Kasumi-1 (cell line): ENCODE results near the gene IKZF1.
"Not testable (repeated sequence)": the region's sequence is repeated elsewhere in the genome, so short reads cannot be mapped to it uniquely, and the experiment has no call there.

ENCODE experiments used
- DNase-seq, 2 experiments: peaks; one replicate each; lab custom pipeline; 2025; lab: John Stamatoyannopoulos, UW

The IKZF1 gene

GRCh38 chr7:50334341-50334994 lies 30.0 kb downstream of the IKZF1 start:
- no peak for DNase-seq

- DNase-seq = no peak
Observed at GRCh38 chr7:50335230-50335794, 30.8 kb downstream of the IKZF1 start.

DNA sequence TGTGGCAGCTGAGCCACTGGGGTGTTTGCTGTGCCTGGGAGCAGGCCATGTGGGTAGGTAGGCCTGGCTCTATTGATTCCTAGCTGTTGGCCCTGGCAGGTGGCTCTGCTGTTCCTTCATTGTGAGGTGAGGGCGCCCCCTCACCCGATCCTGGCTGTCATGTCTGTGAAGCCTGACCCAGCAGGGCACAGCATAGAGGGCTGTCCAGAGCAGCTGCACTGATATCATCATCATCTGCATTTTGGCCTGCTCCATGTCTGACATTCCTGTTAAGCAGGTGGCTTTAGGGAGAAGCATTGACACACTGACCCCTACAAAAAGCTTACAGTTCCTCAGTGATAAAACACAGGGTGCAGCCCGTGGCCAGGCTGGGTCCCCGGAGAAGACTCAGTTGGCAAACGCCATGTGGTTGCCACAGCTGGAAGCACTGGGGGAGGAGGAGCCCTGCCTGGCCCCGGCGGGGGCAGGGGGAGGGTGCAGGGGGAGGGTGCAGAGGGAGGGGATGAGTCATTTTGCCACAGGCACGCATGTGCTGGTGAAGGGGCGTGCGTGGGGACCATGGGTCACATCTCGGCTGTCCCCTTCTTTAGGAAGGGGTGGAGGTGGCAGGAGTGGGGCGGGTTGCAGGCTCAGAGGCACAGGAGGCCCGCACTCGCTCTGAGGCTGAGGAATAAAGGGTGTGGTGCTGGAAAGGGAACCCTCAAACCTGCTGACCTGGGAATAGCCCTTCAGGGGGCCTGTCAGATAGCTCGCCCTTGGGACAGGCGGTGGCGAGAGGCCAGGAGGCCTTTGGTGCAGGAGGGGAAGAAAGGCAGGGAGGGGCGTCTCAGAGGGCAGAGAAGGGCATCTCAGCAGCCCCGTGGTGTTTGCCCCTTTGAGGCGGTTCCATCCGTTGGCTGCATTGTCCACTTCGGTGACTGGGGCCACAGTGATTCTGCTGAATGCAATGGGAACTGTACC lies 31.6 kb downstream of the IKZF1 start:
- peak; percentile 52 to 71 for DNase-seq

GRCh38 chr7:50336894-50337703 lies 32.6 kb downstream of the IKZF1 start:
- no peak for DNase-seq

GRCh38 chr7:50339472-50339871 lies 35.0 kb downstream of the IKZF1 start:
- not testable (repeated sequence) for DNase-seq

- DNase-seq = peak; percentile 45 to 74
Observed at GRCh38 chr7:50339990-50340500, 35.5 kb downstream of the IKZF1 start.

- no peak for DNase-seq
Observed at GRCh38 chr7:50341724-50342123, 37.2 kb downstream of the IKZF1 start.

DNA sequence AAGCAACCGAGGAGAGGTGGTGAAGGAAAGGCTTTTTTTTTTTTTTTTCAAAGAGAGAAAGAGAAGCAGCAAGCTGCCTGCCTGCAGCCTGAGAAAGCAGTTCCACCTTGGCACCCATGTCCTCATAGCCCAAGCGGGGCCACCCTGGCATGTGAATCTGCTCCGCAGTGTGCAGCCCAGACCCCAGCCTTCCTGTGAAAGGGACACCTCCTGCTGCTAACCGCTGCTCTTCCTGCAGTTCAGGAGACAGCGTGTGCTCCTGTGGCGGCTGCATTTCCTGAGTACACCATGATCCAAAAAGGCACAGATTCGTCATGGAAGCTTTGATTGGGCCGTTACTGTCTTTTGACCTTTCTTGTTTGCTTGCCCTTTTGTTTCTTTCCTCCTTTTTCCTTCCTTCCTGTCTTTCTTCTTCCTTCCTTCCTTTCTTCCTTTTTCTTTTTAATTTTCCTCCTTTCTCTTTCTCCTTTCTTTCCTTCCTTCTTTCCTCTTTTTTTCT lies 38.1 kb downstream of the IKZF1 start:
- DNase-seq = peak; percentile 91 to 94

GRCh38 chr7:50346545-50347497 lies 42.3 kb downstream of the IKZF1 start:
- no peak for DNase-seq

DNA sequence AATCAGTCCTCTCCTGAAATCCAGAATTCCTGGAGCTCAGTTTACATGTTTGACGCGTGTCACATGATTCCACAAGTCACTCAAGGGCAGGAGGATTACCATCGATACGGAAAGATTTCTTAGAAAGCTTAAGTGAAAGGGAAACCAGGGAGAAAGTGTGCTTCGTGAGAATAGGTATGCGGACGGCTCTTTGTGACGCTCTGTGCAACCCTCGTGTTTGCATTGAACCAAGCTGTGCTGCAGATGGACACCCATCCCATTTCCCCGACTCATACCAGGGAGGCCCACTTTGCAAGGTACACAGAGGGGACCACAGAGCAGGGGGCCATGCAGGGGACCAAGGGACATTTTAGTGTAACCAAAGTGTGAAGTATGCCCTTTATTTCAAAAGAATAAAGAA lies 43.2 kb downstream of the IKZF1 start:
- DNase-seq = no peak

- no peak for DNase-seq
Observed at GRCh38 chr7:50348469-50349162, 44.1 kb downstream of the IKZF1 start.

- no peak for DNase-seq
Observed at GRCh38 chr7:50349399-50349798, 44.9 kb downstream of the IKZF1 start.

GRCh38 chr7:50349963-50350944 lies 45.7 kb downstream of the IKZF1 start:
- DNase-seq = no peak

GRCh38 chr7:50351267-50351666 lies 46.8 kb downstream of the IKZF1 start:
- DNase-seq = no peak

- no peak for DNase-seq
Observed at GRCh38 chr7:50352282-50352681, 47.8 kb downstream of the IKZF1 start.

DNA sequence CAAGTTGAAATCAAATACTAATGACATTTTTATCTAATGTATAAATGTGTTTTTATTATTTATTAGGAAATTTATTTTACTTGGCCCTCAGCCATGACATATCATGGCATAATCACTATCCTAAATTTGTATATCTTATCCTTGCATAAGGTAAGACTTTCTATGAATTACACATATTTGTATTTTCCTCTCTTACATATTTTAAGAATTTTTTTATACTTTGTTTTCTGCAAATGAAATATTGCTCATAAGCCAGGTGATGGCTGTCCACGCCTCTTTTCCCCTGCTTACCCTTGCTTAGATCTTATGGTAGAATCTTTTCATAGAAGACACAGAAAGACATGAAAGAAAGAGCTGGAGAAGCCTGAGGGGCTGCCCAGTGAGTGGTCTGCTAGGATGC lies 48.2 kb downstream of the IKZF1 start:
- DNase-seq = no peak

GRCh38 chr7:50353201-50353600 lies 48.7 kb downstream of the IKZF1 start:
- no peak for DNase-seq

DNA sequence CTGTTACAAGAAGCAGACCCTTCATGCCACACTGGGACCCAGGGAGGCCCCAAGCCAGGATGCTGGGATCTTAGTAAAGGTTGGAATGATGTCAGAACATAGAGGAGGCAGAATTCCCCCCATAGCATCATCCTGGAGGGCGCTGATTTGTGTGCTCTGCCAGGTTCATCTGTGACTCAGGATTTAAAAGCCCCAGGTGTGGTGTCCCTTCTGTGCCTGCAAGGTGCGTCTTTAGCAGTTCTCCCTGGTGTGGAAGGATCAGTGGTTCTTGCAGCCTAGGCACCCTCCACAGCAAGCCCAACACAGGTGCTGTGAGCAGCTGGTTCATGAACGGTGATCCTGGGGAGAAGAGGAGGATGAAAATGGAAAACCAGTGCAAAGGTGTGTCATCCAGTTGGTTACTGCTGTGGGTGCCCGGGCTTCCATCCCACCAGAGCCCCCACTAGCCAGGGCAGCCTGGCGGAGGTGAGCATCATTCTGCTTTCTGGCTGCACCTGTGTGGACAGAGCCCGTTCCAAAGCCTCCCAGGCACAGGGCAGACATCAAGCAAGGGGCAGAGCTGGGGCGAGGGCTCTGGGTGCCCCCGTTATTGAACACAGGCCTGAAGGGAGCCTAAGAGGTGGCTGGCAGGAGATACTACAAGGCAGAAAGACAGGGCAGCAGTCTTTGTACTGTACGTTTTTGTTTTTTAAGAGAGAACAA lies 49.5 kb downstream of the IKZF1 start:
- DNase-seq = no peak
